ENCODE results near the gene GLP1R. TPM values are rescaled to one million over a fixed set of nuclear protein-coding genes. Genes with fewer than 3 reads are reported as not detected.
A peak's percentile ranks its signal among the peaks of the same experiment; 100 is the strongest.

Gene GLP1R
- total RNA-seq: not detected

GRCh38 chr6:39048481-39049399 lies at the start of gene GLP1R:
GLP1R (plus strand) TSS chr6:39048781; CDS start chr6:39048841, 60 bp downstream.
- DNase-seq (ENCODE audit: low spot score) (no peak), ATAC-seq (ENCODE audit: insufficient number of reproducible peaks, low FRiP score, low read depth) (no peak)
- Histone ChIP-seq H3K4me3 (peak within 1 kb of the TSS; percentile 49), H3K27me3 (replicated peaks; ENCODE audit: insufficient read depth) (no peaks in the 10 kb centered on the region), H3K36me3 (no peaks in the 10 kb centered on the region), H3K9me3 (no peaks in the 10 kb centered on the region), H3K27ac (no peak within 1 kb of the TSS), H3K4me1 (ENCODE audit: control insufficient read depth in 1 of 2, low read depth in 2 of 2) (peaks cover 4 to 9% of the 10 kb centered on the region in 2 donors)
- TF ChIP-seq, protein P1, sequence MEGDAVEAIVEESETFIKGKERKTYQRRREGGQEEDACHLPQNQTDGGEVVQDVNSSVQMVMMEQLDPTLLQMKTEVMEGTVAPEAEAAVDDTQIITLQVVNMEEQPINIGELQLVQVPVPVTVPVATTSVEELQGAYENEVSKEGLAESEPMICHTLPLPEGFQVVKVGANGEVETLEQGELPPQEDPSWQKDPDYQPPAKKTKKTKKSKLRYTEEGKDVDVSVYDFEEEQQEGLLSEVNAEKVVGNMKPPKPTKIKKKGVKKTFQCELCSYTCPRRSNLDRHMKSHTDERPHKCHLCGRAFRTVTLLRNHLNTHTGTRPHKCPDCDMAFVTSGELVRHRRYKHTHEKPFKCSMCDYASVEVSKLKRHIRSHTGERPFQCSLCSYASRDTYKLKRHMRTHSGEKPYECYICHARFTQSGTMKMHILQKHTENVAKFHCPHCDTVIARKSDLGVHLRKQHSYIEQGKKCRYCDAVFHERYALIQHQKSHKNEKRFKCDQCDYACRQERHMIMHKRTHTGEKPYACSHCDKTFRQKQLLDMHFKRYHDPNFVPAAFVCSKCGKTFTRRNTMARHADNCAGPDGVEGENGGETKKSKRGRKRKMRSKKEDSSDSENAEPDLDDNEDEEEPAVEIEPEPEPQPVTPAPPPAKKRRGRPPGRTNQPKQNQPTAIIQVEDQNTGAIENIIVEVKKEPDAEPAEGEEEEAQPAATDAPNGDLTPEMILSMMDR (IDR thresholded peaks at IDR 0.05): no peak

GRCh38 chr6:39003072-39003471 lies 45.5 kb upstream of the GLP1R start:
- TF ChIP-seq, protein P1 (IDR thresholded peaks at IDR 0.05): no peak
- ATAC-seq (ENCODE audit: insufficient number of reproducible peaks, low FRiP score, low read depth) (no peak), DNase-seq (ENCODE audit: low spot score) (no peak)
- Histone ChIP-seq H3K27ac (no peak overlapping the region), H3K9me3 (no peaks in the 10 kb centered on the region), H3K36me3 (no peaks in the 10 kb centered on the region), H3K4me1 (ENCODE audit: control insufficient read depth in 1 of 2, low read depth in 2 of 2) (no peaks in the 10 kb centered on the region), H3K27me3 (replicated peaks; ENCODE audit: insufficient read depth) (no peaks in the 10 kb centered on the region), H3K4me3 (no peak overlapping the region)

DNA sequence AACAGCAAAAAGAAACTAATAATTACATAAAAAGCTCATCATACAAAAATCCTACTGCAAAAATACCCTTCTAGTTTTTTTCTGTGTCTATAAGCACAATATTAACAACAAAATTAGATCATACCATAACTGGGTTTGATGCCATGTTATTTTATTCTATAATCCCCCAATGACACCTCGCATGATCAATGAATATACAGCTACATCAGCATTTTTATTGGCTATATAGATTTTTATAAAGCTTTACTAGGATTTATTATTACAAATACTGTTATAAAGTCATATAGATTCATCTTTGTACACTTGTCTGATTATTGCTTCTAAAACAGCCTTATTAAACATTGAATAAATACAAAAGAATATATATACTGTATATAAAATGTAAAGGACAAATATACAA lies 45.1 kb upstream of the GLP1R start:
- TF ChIP-seq, protein P1 (IDR thresholded peaks at IDR 0.05): no peak
- Histone ChIP-seq H3K27me3 (replicated peaks; ENCODE audit: insufficient read depth) (no peaks in the 10 kb centered on the region), H3K9me3 (no peaks in the 10 kb centered on the region), H3K27ac (no peak overlapping the region), H3K4me1 (ENCODE audit: control insufficient read depth in 1 of 2, low read depth in 2 of 2) (no peaks in the 10 kb centered on the region), H3K4me3 (no peak overlapping the region), H3K36me3 (no peaks in the 10 kb centered on the region)
- DNase-seq (ENCODE audit: low spot score) (no peak), ATAC-seq (ENCODE audit: insufficient number of reproducible peaks, low FRiP score, low read depth) (no peak)

- ATAC-seq (ENCODE audit: insufficient number of reproducible peaks, low FRiP score, low read depth): no peak
- H3K4me3 ChIP-seq: no peak overlapping the region
These were observed 43.8 kb upstream of the GLP1R start for GRCh38 chr6:39004801-39005200.

DNA sequence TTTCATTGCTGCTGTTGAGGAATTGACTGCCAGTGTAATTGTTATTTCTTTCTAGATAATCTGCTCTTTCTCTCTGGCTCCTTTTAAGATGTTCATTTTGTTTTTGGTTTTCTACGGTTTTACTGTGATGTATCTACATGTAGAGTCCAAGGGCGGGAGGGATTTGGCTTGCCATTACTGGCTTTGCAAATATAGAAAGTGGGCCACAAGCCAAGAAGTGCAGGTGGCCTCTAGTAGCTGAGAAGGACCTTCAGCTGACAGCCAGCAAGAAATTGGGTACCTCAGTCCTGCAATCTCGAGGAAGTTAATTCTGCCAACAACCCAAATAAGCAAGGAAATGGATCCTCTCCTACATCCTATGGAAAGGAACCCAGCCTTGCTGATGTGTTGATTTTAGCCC lies 42.8 kb upstream of the GLP1R start:
- no peaks in the 10 kb centered on the region for H3K4me1 ChIP-seq (ENCODE audit: control insufficient read depth in 1 of 2, low read depth in 2 of 2)
- H3K27ac ChIP-seq: no peak overlapping the region
- no peaks in the 10 kb centered on the region for H3K36me3 ChIP-seq
- DNase-seq (ENCODE audit: low spot score) (no peak), ATAC-seq (ENCODE audit: insufficient number of reproducible peaks, low FRiP score, low read depth) (no peak)
- TF ChIP-seq, protein P1 (IDR thresholded peaks at IDR 0.05): no peak
- H3K27me3 ChIP-seq (replicated peaks; ENCODE audit: insufficient read depth): no peaks in the 10 kb centered on the region
- H3K4me3 ChIP-seq: no peak overlapping the region
- H3K9me3 ChIP-seq: no peaks in the 10 kb centered on the region

More at GRCh38 chr6:39004801-39005200, 43.8 kb upstream of the GLP1R start:
- Histone ChIP-seq H3K27me3 (replicated peaks; ENCODE audit: insufficient read depth) (no peaks in the 10 kb centered on the region), H3K9me3 (no peaks in the 10 kb centered on the region), H3K4me1 (ENCODE audit: control insufficient read depth in 1 of 2, low read depth in 2 of 2) (no peaks in the 10 kb centered on the region), H3K36me3 (no peaks in the 10 kb centered on the region), H3K27ac (no peak overlapping the region)
- DNase-seq (ENCODE audit: low spot score): no peak
- TF ChIP-seq, protein P1 (IDR thresholded peaks at IDR 0.05): no peak
